HPDE6-E6E7 (cell line): ENCODE measurements around the gene CEP192.
"Not testable (repeated sequence)": the region's sequence is repeated elsewhere in the genome, so short reads cannot be mapped to it uniquely, and the experiment has no call there.

Source experiments
- DNase-seq: peaks from one replicate; pipeline ENCODE4 v3.0.0; 2011; ENCODE audit warnings: missing footprints; ENCODE audit errors: extremely low spot score

Gene CEP192, protein sequence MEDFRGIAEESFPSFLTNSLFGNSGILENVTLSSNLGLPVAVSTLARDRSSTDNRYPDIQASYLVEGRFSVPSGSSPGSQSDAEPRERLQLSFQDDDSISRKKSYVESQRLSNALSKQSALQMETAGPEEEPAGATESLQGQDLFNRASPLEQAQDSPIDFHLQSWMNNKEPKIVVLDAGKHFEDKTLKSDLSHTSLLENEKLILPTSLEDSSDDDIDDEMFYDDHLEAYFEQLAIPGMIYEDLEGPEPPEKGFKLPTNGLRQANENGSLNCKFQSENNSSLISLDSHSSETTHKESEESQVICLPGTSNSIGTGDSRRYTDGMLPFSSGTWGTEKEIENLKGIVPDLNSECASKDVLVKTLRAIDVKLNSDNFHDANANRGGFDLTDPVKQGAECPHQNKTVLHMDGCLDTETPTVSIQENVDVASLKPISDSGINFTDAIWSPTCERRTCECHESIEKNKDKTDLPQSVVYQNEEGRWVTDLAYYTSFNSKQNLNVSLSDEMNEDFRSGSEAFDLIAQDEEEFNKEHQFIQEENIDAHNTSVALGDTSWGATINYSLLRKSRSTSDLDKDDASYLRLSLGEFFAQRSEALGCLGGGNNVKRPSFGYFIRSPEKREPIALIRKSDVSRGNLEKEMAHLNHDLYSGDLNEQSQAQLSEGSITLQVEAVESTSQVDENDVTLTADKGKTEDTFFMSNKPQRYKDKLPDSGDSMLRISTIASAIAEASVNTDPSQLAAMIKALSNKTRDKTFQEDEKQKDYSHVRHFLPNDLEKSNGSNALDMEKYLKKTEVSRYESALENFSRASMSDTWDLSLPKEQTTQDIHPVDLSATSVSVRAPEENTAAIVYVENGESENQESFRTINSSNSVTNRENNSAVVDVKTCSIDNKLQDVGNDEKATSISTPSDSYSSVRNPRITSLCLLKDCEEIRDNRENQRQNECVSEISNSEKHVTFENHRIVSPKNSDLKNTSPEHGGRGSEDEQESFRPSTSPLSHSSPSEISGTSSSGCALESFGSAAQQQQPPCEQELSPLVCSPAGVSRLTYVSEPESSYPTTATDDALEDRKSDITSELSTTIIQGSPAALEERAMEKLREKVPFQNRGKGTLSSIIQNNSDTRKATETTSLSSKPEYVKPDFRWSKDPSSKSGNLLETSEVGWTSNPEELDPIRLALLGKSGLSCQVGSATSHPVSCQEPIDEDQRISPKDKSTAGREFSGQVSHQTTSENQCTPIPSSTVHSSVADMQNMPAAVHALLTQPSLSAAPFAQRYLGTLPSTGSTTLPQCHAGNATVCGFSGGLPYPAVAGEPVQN (N-terminal part only)

GRCh38 chr18:12990967-12991820 lies at the start of gene CEP192:
TSS of gene CEP192 (plus strand) at chr18:12991362. CDS start at chr18:12999425, 8,063 bp downstream.
- peak; percentile 93 for DNase-seq

- no peak for DNase-seq
These were observed 47.9 kb upstream of the CEP192 start for GRCh38 chr18:12943215-12943614.

- DNase-seq: no peak
These were observed 46.5 kb upstream of the CEP192 start for GRCh38 chr18:12944709-12945108.

- DNase-seq: peak; percentile 8
These were observed 44.4 kb upstream of the CEP192 start for GRCh38 chr18:12946549-12947284.

DNA sequence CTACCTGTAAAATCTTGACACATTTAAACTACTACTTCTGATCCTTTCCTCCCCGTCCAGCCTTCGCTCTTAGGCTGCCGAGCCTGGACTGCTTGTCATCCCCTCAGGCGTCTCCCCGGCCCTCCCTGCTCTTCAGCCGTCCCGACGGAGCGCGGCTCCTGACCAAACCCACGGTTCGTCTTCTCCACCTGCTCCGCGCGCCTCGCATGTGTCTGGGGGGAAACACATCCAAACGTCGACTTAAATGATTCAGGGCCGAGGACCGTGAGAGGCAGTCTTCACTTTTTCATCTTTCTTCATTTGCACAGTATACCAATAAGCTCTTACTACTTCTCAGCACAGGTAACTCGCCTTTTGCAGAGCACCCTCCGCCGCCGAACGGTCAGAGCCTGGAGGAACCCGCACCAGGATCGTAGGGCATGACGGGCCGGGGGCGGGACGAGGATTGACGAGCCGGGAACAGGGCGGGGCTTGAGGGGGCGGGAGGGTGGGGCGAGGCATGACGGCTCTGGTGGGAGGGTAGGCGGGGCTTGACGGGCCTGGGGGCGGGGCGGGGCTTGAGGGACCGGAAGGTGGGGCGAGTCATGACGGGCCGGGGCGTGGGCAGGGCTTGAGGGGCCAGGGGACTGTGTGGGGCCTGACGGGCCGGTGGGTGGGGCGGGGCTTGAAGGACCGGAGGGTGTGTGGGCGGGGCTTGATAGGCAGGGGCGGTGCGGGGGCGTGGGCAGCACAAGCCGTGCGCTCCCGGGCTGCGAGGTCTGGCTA lies 43.7 kb upstream of the CEP192 start, which contains the start of gene SEH1L:
Gene SEH1L (plus strand): TSS at position 727 of the 765 bp plus-strand sequence. CDS start 111 bp downstream, outside the sequence.
- DNase-seq: peak; percentile 92

- peak; percentile 91 for DNase-seq
These were observed 42.9 kb upstream of the CEP192 start for GRCh38 chr18:12948050-12948804.

DNA sequence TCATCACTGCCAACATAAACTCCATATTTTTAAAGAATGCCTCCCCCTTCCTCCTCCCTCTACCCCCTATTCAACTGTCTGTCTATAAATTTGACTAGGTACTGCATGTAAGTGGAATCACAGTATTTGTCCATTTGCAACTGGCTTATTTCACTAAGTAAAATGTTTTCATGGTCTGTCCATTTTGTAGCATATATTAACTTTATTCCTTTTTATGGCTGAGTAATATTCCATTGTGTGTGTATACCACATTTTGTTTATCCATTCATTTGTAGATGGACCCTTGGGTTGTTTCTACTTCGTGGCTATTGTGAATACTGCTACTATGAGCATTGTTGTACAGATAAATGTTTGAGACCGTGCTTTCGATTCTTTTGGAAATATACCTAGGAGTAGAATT lies 32.7 kb upstream of the CEP192 start:
- DNase-seq: no peak

- no peak for DNase-seq
These were observed 30.8 kb upstream of the CEP192 start for GRCh38 chr18:12960395-12960794.

- no peak for DNase-seq
These were observed 30.2 kb upstream of the CEP192 start for GRCh38 chr18:12960853-12961397.

GRCh38 chr18:12963069-12963468 lies 28.1 kb upstream of the CEP192 start:
- DNase-seq: no peak

- DNase-seq: no peak
These were observed 23.0 kb upstream of the CEP192 start for GRCh38 chr18:12968115-12968514.

GRCh38 chr18:12968619-12969018 lies 22.5 kb upstream of the CEP192 start:
- no peak for DNase-seq

DNA sequence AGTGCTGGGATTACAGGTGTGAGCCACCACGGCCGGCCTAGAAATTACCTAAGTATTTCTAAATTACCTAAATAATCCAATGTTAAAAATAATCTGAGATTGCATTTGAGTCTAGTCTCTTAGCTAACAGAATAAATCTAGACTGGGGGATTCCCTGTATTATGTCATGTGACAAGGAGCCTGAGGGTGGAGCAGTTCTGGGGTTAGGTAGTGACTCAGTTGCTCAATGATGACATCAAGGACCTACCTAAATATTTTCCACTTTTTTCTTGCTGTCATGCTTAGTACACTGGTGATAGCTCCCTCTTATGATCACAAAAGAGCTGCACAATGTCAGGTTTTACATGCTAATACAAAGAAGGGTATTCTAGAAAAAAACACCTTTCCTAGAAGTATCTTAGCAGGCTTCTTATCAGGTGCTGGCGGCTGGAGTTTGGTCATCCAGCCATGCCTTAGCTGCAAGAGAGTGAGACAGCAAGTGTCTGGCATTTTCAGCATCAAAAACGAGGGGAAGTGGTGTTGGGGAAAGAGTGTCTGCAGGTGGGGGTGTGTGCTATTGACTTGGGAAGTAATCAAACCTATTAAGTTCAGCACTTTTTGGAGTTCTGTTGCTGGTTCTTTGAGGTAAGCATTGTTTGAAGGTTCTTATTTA lies 17.5 kb upstream of the CEP192 start:
- no peak for DNase-seq

- DNase-seq: no peak
These were observed 15.7 kb upstream of the CEP192 start for GRCh38 chr18:12975488-12975887.

DNA sequence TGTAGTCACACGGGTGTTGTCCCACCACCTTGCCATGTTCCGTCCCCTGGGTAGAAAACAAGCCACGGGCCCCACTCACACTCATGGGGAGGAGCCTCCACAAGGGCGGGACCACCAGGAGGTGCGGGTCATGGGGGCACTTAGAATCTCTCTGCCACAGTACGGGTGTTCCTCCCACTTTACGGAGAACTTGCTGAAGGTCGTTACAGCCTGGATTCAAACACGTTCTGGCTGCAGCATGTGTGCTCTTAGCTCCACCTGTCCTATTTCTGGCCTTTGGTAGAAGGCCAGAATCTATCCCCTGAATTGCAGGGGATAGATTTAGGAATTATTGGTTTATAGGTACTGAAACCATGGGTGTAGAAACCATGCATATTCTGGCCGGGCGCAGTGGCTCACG lies 14.9 kb upstream of the CEP192 start:
- no peak for DNase-seq

DNA sequence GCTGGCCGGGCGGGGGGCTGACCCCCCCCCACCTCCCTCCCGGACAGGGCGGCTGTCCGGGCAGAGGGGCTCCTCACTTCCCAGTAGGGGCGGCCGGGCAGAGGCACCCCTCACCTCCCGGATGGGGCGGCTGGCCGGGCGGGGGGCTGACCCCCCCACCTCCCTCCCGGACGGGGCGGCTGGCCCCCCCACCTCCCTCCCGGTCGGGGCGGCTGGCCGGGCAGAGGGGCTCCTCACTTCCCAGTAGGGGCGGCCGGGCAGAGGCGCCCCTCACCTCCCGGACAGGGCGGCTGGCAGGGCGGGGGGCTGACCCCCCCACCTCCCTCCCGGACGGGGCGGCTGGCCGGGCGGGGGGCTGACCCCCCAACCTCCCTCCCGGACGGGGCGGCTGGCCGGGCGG lies 11.1 kb upstream of the CEP192 start:
- DNase-seq: not testable (repeated sequence)

DNA sequence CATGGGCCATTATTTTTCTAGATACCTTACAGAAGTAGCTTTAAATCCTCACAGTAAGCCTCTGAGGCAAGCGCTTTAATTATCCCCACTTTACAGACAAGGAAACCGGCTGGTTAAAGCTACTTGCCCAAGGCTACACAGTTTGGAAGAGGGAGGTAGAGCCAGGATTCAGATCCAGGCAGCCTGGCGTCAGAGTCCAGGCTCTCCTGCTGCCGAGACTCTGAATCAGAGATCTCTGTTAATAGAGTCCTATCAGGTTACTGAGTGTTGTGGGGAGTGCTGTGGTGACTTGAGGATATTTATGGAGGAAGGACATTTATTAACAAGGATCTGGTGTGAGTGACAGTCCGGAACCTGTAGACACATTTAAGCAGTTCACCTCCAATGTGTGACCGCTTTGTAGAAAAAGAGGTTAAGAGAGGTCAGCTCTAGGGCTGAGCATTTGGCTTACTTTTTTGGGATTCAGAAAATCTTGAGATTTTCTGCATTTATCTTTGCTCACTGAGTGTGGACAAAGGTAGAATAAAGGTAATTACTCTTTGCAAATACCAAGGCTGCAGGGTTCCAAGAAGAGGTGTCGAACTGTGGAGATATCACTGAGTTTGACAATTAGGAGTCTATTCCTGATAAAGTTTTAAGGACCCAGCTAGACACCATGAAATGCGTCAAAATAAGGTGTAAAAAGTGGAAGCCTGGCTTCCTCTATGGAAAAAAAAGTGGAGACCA lies 1.6 kb upstream of the CEP192 start:
- DNase-seq: no peak
